AG09319 (cell line): ENCODE results near the gene CCNB1IP1.
A peak's percentile ranks its signal among the peaks of the same experiment; 100 is the strongest.

Experiments used
- DNase-seq: peaks from one replicate; pipeline ENCODE4 v3.0.0-alpha.2; 2010; ENCODE audit warnings: low read depth; ENCODE audit errors: extremely low read depth
- TF ChIP-seq, protein P1 (sequence below): IDR thresholded peaks from 2 replicates; pipeline ENCODE4 v1.5.1; 2011; ENCODE audit warnings: low read depth, mild to moderate bottlenecking, inconsistent platforms, low read length, moderate library complexity

Gene CCNB1IP1, protein sequence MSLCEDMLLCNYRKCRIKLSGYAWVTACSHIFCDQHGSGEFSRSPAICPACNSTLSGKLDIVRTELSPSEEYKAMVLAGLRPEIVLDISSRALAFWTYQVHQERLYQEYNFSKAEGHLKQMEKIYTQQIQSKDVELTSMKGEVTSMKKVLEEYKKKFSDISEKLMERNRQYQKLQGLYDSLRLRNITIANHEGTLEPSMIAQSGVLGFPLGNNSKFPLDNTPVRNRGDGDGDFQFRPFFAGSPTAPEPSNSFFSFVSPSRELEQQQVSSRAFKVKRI

DNA sequence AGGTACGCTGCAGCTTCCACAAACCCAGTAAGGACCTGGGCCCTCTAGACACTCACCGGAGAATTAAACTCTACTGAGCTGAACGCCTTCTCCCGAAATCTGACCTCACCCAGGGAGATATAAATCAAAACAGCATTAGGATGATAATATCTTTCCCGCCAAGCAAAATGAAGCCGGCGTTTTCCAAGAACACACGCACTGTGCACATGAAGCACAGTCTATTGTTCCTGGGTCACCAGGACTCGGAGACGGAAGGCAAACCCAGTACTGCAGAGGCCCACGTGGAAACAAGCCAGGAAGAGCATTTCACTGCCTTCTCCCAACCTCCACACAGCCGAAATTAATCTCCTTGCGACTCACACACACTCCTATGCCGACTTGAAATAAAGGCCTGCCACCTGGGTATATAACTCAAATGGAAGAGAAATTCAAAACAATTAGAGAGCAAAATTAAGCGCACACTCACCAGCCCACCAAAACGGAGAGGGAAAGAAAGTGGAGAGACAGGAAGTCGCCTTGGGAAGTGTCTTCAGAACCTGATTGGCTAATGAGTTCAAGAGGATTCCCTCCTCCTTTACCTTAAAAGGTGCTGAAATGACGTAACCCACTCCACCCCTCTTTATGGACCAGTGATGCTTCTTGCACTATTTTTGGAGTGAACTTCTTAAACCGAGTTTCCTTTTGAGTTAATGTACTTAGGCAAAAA lies at the start of gene CCNB1IP1:
TSS of gene CCNB1IP1 (minus strand) at position 492 of the 706 bp plus-strand sequence. CDS start 16,756 bp downstream, outside the sequence.
- TF ChIP-seq, protein P1, sequence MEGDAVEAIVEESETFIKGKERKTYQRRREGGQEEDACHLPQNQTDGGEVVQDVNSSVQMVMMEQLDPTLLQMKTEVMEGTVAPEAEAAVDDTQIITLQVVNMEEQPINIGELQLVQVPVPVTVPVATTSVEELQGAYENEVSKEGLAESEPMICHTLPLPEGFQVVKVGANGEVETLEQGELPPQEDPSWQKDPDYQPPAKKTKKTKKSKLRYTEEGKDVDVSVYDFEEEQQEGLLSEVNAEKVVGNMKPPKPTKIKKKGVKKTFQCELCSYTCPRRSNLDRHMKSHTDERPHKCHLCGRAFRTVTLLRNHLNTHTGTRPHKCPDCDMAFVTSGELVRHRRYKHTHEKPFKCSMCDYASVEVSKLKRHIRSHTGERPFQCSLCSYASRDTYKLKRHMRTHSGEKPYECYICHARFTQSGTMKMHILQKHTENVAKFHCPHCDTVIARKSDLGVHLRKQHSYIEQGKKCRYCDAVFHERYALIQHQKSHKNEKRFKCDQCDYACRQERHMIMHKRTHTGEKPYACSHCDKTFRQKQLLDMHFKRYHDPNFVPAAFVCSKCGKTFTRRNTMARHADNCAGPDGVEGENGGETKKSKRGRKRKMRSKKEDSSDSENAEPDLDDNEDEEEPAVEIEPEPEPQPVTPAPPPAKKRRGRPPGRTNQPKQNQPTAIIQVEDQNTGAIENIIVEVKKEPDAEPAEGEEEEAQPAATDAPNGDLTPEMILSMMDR = no peak

DNA sequence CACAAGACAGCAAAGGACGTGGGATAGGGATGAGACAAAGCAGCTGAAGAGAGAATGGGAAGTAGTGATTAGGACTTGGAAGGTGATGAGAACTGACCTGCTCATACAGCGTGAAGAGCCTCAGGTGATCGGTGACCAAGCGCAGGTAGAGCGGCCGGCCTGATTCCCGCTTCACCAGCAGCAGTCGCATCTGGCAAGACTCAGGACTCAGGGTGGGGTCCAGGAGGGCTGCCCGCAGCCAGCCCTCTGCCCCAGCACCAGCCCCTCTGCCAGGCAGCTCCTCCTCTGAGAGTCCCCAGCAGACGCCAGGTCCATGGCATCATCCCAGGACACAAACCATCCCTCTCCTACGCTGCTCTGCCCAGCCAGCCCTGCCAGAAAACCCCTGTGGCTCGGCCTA lies 49.4 kb upstream of the CCNB1IP1 start:
- DNase-seq = no peak
- TF ChIP-seq, protein P1 = no peak

More for the DNA sequence above, at the start of gene CCNB1IP1:
- peak; percentile 51 for DNase-seq

DNA sequence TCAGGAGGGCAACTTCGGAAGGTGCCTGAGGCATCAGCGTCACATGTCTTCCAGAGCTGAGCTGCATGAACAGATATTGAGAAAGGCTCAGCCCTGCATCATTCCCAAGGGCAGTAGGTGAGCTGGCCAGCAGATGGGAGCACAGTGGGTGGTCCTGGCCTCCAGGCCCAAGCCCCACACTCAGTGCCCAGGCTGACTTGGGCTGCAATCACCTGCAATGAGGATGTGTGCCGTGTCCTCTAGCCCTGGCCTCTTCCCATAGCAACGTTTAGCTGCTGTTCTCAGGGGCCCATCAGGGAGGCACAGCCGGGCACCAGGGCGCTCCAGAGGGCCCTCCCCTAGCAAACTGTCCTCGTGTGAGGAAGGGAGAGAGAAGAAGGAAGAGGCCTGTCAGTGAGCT lies 48.3 kb upstream of the CCNB1IP1 start:
- TF ChIP-seq, protein P1 = no peak
- DNase-seq = no peak

DNA sequence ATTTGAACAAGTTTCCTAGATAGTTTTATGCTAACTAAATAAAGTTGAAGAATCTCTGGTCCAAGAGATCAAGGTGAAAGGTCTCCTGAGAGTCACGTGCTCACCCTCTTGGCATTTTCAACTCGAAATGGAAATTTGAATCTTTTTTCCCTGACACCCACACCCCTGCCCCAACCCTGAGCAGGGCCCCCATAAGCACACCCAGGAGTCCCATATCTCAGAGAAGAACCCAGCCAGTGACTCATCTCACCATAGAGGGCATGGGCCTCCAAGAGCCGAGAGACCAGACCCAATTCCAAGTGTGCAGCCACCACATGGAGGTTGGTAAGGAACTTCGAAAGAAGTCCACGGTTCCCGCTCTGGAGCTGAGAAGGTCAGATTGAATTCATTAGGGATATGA lies 47.6 kb upstream of the CCNB1IP1 start:
- TF ChIP-seq, protein P1 = no peak
- no peak for DNase-seq

DNA sequence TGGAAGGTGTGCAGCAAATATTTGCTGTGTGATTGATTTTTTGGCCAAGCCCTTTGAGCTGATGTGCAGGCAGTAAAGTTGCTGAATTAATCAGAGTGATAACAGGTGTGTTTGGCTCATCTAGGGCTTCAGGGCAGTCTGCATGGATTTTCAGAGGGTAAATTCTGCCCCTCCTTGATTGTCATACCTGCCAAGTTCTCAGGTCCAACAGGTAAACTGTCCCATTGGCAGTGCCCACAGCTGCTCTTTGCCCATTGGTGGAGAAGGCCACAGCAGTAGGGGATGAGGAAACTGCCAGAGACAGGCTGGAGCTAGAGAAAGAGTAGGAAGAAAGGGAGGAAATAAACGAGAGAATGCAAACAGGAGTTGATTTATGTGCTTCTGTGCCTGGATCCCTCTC lies 46.7 kb upstream of the CCNB1IP1 start:
- no peak for DNase-seq
- TF ChIP-seq, protein P1 = no peak

DNA sequence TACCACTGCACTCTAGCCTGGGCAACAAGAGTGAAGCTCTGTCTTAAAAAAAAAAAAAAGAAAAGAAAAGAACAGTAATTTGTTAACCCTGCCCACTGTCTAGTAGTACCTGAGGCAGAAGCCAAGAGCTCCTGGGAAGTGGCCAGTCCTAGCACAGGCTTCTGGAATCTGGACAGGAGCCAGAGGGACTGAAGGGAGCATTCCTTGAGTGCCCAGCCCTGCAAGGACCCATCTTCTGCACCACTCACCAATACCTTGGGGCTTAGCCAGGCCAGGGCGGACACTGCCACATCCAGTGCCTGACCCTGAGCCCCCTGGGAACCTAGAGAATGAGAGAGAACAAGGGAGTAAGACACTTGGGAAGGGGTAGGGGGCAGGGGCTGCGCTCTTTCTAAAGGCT lies 44.1 kb upstream of the CCNB1IP1 start:
- no peak for DNase-seq
- TF ChIP-seq, protein P1 = no peak

DNA sequence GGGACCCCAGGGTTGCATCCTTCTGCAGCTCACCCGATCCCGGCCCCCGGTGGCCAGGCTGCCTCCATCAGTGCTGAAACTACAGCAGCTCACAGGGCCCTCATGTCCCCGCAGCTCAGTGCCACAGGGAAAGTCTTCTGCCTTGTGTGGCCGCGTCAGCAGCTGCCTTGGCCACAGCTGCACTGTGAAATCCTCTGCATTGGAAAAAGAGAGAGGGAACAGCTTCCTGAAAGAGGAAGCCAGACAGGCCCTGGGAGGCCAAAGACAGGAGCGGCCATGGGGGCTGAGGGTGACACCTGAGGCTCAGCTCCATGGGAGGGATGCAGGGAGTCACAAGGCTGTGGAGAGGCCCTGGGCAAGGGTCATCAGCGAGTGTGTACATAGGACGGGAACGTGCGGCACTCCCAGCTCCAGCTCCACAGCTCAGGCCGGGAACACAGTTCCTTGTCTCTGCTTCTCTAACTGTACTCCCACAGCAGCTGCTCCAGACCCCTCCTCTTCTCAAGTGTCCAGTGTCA lies 43.1 kb upstream of the CCNB1IP1 start:
- TF ChIP-seq, protein P1 = no peak
- no peak for DNase-seq
